G401 (cell line): Measurements from ENCODE around the gene SEMA3F. TPM values are rescaled to one million over a fixed set of nuclear protein-coding genes. Genes with fewer than 3 reads are reported as not detected.

ENCODE experiments used
- DNase-seq: peaks from one replicate; pipeline ENCODE4 v3.0.0-alpha.2; 2015; ENCODE audit warnings: low spot score
- in situ Hi-C: cut with HindIII; loops from 2 replicates; pipeline ENCODE4 v1.10.0; 2016; ENCODE audit warnings: low sequenced_read_pairs, mixed read lengths
- total RNA-seq: library from RNA; depleted of rRNA; stranded (reverse); fragments of >200 nt; shearing (Covaris generic); gene quantifications from 2 replicates; pipeline ENCODE4 v1.2.3, GENCODE V29; 2014

The SEMA3F gene
- total RNA-seq, 1 experiment from 2014 or later = 55.8 TPM

- DNase-seq = no peak
- in situ Hi-C loops = loop anchor here (5.0 kb wide), 1 partner anchor 72 kb away; no protein-coding TSS in a partner anchor
Measured at GRCh38 chr3:50184242-50184978, 29.3 kb downstream of the SEMA3F start.

GRCh38 chr3:50185230-50185629, 30.1 kb downstream of the SEMA3F start:
- in situ Hi-C loops = no loop called here
- no peak for DNase-seq

- in situ Hi-C loops = no loop called here
- no peak for DNase-seq
Measured at GRCh38 chr3:50186096-50186495, 31.0 kb downstream of the SEMA3F start.

GRCh38 chr3:50187750-50188149, 32.6 kb downstream of the SEMA3F start:
- in situ Hi-C loops = no loop called here
- no peak for DNase-seq

GRCh38 chr3:50189274-50189673, 34.1 kb downstream of the SEMA3F start:
- DNase-seq = peak; percentile 71
- in situ Hi-C loops = no loop called here

GRCh38 chr3:50189989-50190388, 34.9 kb downstream of the SEMA3F start:
- in situ Hi-C loops = no loop called here
- DNase-seq = no peak

GRCh38 chr3:50190936-50191660, 36.0 kb downstream of the SEMA3F start, which contains the start of gene GNAT1:
Gene GNAT1 (plus strand): TSS chr3:50191610. CDS start chr3:50191726, 116 bp downstream.
- in situ Hi-C loops = no loop called here
- no peak for DNase-seq

GRCh38 chr3:50192124-50192523, 37.0 kb downstream of the SEMA3F start:
- no peak for DNase-seq
- in situ Hi-C loops = no loop called here

GRCh38 chr3:50192689-50193141, 37.6 kb downstream of the SEMA3F start:
- DNase-seq = peak; percentile 75
- in situ Hi-C loops = no loop called here

- no peak for DNase-seq
Measured at GRCh38 chr3:50193286-50193685, 38.2 kb downstream of the SEMA3F start.

GRCh38 chr3:50193746-50194127, 38.6 kb downstream of the SEMA3F start:
- in situ Hi-C loops = no loop called here

More at GRCh38 chr3:50193286-50193685, 38.2 kb downstream of the SEMA3F start:
- in situ Hi-C loops = no loop called here

GRCh38 chr3:50194128-50194902, 39.2 kb downstream of the SEMA3F start:
- in situ Hi-C loops = no loop called here
- peak; percentile 41 for DNase-seq

More at GRCh38 chr3:50193746-50194127, 38.6 kb downstream of the SEMA3F start:
- DNase-seq = no peak

GRCh38 chr3:50194903-50195500, 39.9 kb downstream of the SEMA3F start:
- DNase-seq = no peak
- in situ Hi-C loops = no loop called here

GRCh38 chr3:50195501-50196252, 40.6 kb downstream of the SEMA3F start:
- in situ Hi-C loops = no loop called here
- DNase-seq = no peak

- DNase-seq = no peak
- in situ Hi-C loops = no loop called here
Measured at GRCh38 chr3:50196253-50196801, 41.2 kb downstream of the SEMA3F start.

- in situ Hi-C loops = no loop called here
- DNase-seq = no peak
Measured at GRCh38 chr3:50201573-50202315, 46.6 kb downstream of the SEMA3F start.

GRCh38 chr3:50202353-50203112, 47.4 kb downstream of the SEMA3F start:
- DNase-seq = no peak
- in situ Hi-C loops = no loop called here
